Stimulated activated CD4-positive, alpha-beta T cell treated with anti-CD3 and anti-CD28 coated beads, Interleukin-12 subunit alpha, Interleukin-12 subunit beta, amount 100 ng/mL, for 48 hours (primary cell): ENCODE data around the gene SLC23A2.
A peak's percentile ranks its signal among the peaks of the same experiment; 100 is the strongest.

Source experiments
- DNase-seq, 3 donors: peaks; one replicate each; pipeline ENCODE4 v3.0.0-alpha.2; 2020; ENCODE audit warnings: low read depth in 2 of 3, low spot score in 1 of 3

SLC23A2 gene

GRCh38 chr20:4820806-4821518 is 180.3 kb downstream of the SLC23A2 start:
- DNase-seq = no peak

GRCh38 chr20:4819901-4820300 is 181.4 kb downstream of the SLC23A2 start:
- DNase-seq = no peak

GRCh38 chr20:4817230-4817671 is 184.1 kb downstream of the SLC23A2 start:
- no peak for DNase-seq

GRCh38 chr20:4815628-4816027 is 185.7 kb downstream of the SLC23A2 start:
- DNase-seq = no peak

GRCh38 chr20:4814696-4815252 is 186.5 kb downstream of the SLC23A2 start:
- DNase-seq = peak; percentile 50 to 60 (median 55)

- peak; percentile 45 to 48 (median 47) for DNase-seq
Observed at GRCh38 chr20:4813863-4814695, 187.2 kb downstream of the SLC23A2 start.

- no peak for DNase-seq
Observed at GRCh38 chr20:4813076-4813862, 188.0 kb downstream of the SLC23A2 start.

- no peak for DNase-seq
Observed at GRCh38 chr20:4812641-4813075, 188.7 kb downstream of the SLC23A2 start.

- no peak for DNase-seq
Observed at GRCh38 chr20:4812216-4812615, 189.1 kb downstream of the SLC23A2 start.

GRCh38 chr20:4811661-4812181 is 189.6 kb downstream of the SLC23A2 start:
- DNase-seq = no peak

- DNase-seq = no peak
Observed at GRCh38 chr20:4811257-4811656, 190.1 kb downstream of the SLC23A2 start.

GRCh38 chr20:4810426-4811019 is 190.8 kb downstream of the SLC23A2 start:
- no peak for DNase-seq

- DNase-seq = no peak
Observed at GRCh38 chr20:4809707-4810106, 191.6 kb downstream of the SLC23A2 start.

GRCh38 chr20:4808872-4809271 is 192.4 kb downstream of the SLC23A2 start:
- DNase-seq = no peak

GRCh38 chr20:4805663-4806449 is 195.5 kb downstream of the SLC23A2 start:
- DNase-seq = no peak

- no peak for DNase-seq
Observed at GRCh38 chr20:4802527-4802926, 198.8 kb downstream of the SLC23A2 start.
